Activated T-cell treated with anti-CD3 and anti-CD28 coated beads for 24 hours (primary cell): ENCODE data around the gene ALDH1A1.

ENCODE experiments used
- DNase-seq: peaks from one replicate; pipeline ENCODE4 v3.0.0-alpha.2; 2020; ENCODE audit warnings: low read depth

The ALDH1A1 gene

DNA sequence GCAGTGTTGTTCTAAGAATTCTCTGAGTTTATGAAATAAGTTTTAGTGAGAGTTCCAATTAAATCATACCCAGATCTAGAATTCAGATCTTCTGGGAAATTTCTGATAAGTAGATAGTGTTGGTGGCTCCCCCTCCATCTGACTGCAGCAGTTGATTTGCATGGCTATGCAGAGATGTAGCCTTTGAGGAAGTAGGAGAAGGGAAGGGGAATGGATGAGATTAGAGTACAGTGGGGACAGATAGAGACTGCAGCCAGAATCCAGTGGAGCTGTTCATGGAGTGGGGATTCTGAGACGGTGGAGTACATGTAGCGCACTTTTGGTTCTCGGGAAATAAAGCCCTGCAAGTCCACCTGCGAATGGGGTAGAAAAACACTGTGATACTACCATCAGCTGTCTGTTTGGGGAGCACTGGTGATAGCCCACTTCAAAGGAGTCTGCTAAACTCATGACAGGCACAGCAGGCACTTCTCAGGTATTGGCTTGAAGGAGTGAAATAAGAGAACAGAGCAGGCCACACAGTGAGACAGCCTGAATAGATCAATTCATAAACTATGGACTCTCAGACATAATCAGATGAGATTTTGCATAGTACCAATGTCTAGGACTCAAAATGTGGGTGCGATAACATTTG lies 96.8 kb downstream of the ALDH1A1 start:
- no peak for DNase-seq

DNA sequence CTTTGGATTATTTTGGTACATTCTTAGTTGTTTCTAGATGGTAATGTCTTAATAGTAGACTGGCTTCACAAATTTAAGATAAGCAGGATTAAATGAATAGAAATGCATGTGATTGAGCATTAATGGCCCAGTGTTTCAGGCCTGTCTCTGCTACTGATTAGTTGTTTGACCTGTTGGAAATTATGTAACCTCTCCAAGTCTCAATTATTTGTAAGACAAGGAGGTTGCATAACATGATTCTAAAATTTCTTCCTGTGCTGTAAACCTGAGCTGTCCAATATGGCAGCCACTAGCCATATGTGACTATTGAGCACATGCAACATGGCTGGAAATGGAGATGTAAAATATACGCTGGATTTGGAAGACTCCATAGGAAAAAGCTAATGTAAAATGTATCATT lies 97.5 kb downstream of the ALDH1A1 start:
- DNase-seq = no peak
